ENCODE data around the gene IMPDH1. TPM values are rescaled to one million over a fixed set of nuclear protein-coding genes. Genes with fewer than 3 reads are reported as not detected.

Gene IMPDH1
- total RNA-seq, 1 donor from 2014 or later: 53.4 TPM

DNA sequence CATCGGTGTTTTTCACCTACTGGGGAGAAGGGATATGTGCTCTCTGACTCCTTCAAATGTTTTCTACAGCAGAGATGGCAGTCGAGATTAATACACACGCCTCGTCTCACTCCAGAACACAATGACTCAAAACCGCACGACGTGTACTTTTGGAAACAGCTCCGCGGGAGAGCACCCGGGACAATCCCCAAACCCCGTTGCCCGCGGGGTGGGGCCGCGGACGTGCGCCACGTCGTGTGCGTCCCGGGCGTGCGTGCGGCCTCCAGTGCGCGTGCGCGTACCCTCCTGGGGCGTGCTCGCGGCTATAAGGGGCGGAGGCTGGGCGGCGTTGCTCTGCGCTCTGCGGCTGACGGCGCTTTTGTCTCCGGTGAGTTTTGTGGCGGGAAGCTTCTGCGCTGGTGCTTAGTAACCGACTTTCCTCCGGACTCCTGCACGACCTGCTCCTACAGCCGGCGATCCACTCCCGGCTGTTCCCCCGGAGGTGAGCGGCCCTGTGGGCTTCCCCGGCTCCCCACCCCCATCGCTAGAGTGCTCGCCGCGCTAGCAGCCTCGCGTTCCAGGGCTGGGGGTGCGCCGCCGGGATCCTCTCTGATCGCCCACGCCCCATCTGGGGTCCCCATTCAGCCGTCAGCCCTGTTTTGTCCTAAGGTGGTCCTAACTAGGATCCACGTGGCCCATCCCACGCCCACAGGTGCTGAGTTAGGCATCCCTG is 45.9 kb upstream of the IMPDH1 start, which contains the start of gene HILPDA:
Gene HILPDA, plus strand, starts transcription at position 336 of the 712 bp plus-strand sequence. CDS start 1,391 bp downstream, outside the sequence.
- TF ChIP-seq, protein P1, sequence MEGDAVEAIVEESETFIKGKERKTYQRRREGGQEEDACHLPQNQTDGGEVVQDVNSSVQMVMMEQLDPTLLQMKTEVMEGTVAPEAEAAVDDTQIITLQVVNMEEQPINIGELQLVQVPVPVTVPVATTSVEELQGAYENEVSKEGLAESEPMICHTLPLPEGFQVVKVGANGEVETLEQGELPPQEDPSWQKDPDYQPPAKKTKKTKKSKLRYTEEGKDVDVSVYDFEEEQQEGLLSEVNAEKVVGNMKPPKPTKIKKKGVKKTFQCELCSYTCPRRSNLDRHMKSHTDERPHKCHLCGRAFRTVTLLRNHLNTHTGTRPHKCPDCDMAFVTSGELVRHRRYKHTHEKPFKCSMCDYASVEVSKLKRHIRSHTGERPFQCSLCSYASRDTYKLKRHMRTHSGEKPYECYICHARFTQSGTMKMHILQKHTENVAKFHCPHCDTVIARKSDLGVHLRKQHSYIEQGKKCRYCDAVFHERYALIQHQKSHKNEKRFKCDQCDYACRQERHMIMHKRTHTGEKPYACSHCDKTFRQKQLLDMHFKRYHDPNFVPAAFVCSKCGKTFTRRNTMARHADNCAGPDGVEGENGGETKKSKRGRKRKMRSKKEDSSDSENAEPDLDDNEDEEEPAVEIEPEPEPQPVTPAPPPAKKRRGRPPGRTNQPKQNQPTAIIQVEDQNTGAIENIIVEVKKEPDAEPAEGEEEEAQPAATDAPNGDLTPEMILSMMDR (IDR thresholded peaks at IDR 0.05; ENCODE audit: insufficient read depth, low read length, severe bottlenecking): no peak
- DNase-seq (ENCODE audit: low read depth) (peak; percentile 90), FAIRE-seq (no peak)
- Histone ChIP-seq H3K4me3 (ENCODE audit: low read depth, low read length) (peak within 1 kb of the TSS; percentile 80), H3K27me3 (ENCODE audit: control insufficient read depth, insufficient read depth, low read length) (no peaks in the 10 kb centered on the region), H3K36me3 (ENCODE audit: control insufficient read depth, insufficient read depth, low read length) (peaks cover 1% of the 10 kb centered on the region)

DNA sequence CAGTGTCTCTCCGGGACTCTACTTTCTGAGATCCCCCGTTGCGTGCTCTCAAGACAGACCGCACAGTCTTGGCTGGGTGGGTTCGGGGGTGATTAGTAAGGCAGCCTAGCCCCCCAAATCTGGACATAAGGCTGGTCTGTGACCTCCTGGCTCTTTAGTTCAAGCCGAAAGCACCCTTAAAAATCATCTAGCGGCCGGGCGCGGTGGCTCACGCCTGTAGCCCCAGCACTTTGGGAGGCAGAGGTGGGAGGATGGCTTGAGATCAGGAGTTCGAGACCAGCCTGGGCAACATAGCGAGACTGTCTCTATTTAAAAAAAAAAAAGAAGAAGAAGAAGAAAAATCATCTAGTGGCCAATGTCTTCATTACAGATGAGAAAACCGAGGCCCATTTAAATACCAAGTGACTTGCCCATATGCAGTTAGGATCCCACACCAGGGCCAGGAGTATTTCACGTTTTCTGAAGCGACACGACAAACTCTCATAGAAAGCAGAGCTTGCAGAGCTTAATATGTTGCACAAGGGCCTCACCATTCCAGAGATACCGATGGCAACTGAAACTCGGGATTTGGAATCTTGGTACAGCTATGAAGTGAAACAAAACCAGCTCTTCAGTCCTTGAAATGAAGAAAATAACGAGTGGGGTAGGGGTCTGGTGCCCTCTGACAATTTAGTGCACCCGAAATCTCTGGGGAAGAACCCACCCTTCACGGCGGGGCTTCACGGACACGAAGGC is 45.2 kb upstream of the IMPDH1 start:
- peaks cover 1% of the 10 kb centered on the region for H3K36me3 ChIP-seq (ENCODE audit: control insufficient read depth, insufficient read depth, low read length)
- TF ChIP-seq, protein P1 (IDR thresholded peaks at IDR 0.05; ENCODE audit: insufficient read depth, low read length, severe bottlenecking): no peak
- H3K4me3 ChIP-seq (ENCODE audit: low read depth, low read length): peak overlapping the region; percentile 80
- H3K27me3 ChIP-seq (ENCODE audit: control insufficient read depth, insufficient read depth, low read length): no peaks in the 10 kb centered on the region
- FAIRE-seq: no peak
- no peak for DNase-seq (ENCODE audit: low read depth)

DNA sequence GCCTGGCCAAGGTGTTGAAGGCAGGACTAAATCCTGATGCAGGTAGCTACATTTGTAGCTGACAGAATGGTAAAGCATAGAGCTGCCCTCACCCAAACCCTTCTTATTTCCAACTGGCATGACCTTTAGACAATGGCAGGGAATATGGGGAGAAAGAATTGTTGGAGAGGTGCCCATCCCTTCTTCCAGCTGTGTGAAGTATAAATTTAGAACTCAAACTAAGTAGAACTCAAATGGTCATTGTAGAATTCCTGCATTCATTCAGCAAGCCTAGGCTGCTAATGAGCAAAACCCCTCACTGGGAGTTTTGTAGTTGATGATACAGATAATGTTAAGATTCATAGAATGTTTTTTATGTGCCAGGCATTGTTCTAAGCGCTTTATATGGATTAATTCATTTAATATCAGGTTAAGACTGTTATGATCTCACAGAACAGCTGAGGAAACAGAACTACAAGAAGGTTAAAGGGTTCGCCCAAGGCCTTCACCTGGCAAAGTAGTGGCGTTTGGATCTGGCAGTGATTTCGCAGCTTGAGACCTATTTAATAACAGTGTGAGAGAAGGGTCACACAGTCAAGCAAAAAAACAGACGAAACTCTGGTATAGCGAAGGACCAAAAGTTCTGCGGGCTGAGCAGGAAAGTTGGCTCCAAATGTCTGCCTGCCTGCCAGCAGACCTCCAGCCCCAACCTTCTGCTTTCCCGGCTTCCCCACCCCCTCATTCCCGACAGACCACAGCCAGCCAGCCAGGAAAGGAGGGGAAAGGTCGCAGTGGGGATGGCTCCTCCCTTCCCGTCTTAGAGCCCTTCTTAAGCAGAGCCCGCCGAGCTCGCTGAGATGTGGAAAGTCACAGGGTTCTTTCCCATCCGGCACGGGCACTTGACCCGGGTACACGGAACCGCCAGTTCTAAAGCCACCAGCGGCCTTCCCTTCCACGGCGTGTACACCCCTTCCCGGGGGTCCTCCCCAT is 44.3 kb upstream of the IMPDH1 start:
- no peak for DNase-seq (ENCODE audit: low read depth)
- Histone ChIP-seq H3K36me3 (ENCODE audit: control insufficient read depth, insufficient read depth, low read length) (peaks cover 1% of the 10 kb centered on the region), H3K4me3 (ENCODE audit: low read depth, low read length) (no peak overlapping the region), H3K27me3 (ENCODE audit: control insufficient read depth, insufficient read depth, low read length) (no peaks in the 10 kb centered on the region)
- FAIRE-seq: no peak
- TF ChIP-seq, protein P1 (IDR thresholded peaks at IDR 0.05; ENCODE audit: insufficient read depth, low read length, severe bottlenecking): no peak

DNA sequence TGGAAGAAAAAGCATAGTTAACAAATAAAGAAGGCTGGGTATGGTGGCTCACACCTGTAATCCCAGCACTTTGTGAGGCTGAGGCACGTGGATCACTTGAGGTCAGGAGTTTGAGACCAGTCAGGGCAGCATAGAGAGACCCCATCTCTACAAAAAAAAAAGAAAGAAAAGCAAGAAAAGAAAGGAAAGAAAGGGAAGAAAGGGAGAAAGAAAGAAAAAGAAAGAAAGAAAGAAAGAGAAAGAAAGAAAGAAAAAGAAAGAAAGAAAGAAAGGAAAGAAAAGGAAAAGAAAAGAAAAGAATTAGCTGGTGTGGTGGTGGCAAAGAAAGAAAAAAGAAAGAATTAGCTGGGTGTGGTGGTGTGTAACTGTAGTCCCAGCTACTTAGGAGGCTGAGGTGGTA is 42.8 kb upstream of the IMPDH1 start:
- Histone ChIP-seq H3K27me3 (ENCODE audit: control insufficient read depth, insufficient read depth, low read length) (no peaks in the 10 kb centered on the region), H3K4me3 (ENCODE audit: low read depth, low read length) (no peak overlapping the region), H3K36me3 (ENCODE audit: control insufficient read depth, insufficient read depth, low read length) (peaks cover 1% of the 10 kb centered on the region)
- TF ChIP-seq, protein P1 (IDR thresholded peaks at IDR 0.05; ENCODE audit: insufficient read depth, low read length, severe bottlenecking): no peak
- FAIRE-seq (no peak), DNase-seq (ENCODE audit: low read depth) (no peak)

- DNase-seq (ENCODE audit: low read depth) (no peak), FAIRE-seq (no peak)
- TF ChIP-seq, protein P1 (IDR thresholded peaks at IDR 0.05; ENCODE audit: insufficient read depth, low read length, severe bottlenecking): no peak
- Histone ChIP-seq H3K4me3 (ENCODE audit: low read depth, low read length) (no peak overlapping the region), H3K27me3 (ENCODE audit: control insufficient read depth, insufficient read depth, low read length) (no peaks in the 10 kb centered on the region), H3K36me3 (ENCODE audit: control insufficient read depth, insufficient read depth, low read length) (no peaks in the 10 kb centered on the region)
Measured at GRCh38 chr7:128450913-128451312, 41.1 kb upstream of the IMPDH1 start.
